ENCODE data around the gene TAF1B.

The TAF1B gene

DNA sequence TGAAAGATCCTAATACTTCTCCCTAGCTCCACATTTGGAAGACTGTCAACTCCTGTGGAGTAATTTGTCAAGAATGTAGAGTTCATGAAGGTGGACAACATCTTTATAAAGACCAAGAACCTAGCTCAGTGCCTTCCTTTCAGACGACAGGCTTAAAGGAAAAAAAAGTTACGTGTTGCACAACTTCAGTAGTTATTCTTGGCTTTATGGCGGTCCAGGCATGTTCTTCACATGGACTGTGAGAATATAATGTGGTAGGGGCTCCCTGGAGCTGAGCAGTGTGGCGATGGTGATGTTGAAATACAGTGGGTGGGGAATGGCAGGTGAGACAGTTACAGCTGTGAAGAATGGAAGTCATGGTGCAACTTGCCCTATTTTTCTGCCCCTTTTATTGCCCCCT is 3.9 kb downstream of the TAF1B start:
- TF ChIP-seq NFIC (IDR thresholded peaks at IDR 0.05) (no peak), TCF12 (IDR thresholded peaks at IDR 0.05; ENCODE audit: low read depth) (no peak), FOXM1 (IDR thresholded peaks at IDR 0.05; ENCODE audit: borderline replicate concordance, low read depth) (no peak), RAD21 (IDR thresholded peaks at IDR 0.05; ENCODE audit: low read depth) (no peak), YY1 (IDR thresholded peaks at IDR 0.05; ENCODE audit: low read depth) (no peak)

GRCh38 chr2:9852881-9853280 is 9.6 kb downstream of the TAF1B start:
- TF ChIP-seq, protein P1, sequence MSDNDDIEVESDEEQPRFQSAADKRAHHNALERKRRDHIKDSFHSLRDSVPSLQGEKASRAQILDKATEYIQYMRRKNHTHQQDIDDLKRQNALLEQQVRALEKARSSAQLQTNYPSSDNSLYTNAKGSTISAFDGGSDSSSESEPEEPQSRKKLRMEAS (IDR thresholded peaks at IDR 0.05), result no peak
- TF ChIP-seq TAF1 (IDR thresholded peaks at IDR 0.05; ENCODE audit: low read depth) (no peak), YY1 (IDR thresholded peaks at IDR 0.05; ENCODE audit: low read depth) (no peak), CEBPB (IDR thresholded peaks at IDR 0.05) (no peak), EP300 (IDR thresholded peaks at IDR 0.05; ENCODE audit: borderline replicate concordance) (no peak), FOXM1 (IDR thresholded peaks at IDR 0.05; ENCODE audit: borderline replicate concordance, low read depth) (no peak), CREB1 (IDR thresholded peaks at IDR 0.05; ENCODE audit: low read depth) (no peak), TEAD4 (IDR thresholded peaks at IDR 0.05) (no peak), TCF12 (IDR thresholded peaks at IDR 0.05; ENCODE audit: low read depth) (no peak), REST (IDR thresholded peaks at IDR 0.05; ENCODE audit: low read depth) (no peak), ZBTB7A (IDR thresholded peaks at IDR 0.05; ENCODE audit: low read depth) (no peak)
- TF ChIP-seq, protein P2, sequence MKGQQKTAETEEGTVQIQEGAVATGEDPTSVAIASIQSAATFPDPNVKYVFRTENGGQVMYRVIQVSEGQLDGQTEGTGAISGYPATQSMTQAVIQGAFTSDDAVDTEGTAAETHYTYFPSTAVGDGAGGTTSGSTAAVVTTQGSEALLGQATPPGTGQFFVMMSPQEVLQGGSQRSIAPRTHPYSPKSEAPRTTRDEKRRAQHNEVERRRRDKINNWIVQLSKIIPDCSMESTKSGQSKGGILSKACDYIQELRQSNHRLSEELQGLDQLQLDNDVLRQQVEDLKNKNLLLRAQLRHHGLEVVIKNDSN (IDR thresholded peaks at IDR 0.05), result no peak

GRCh38 chr2:9857814-9858729 is 14.8 kb downstream of the TAF1B start:
- TF ChIP-seq CREB1 (IDR thresholded peaks at IDR 0.05; ENCODE audit: low read depth) (no peak), FOXM1 (IDR thresholded peaks at IDR 0.05; ENCODE audit: borderline replicate concordance, low read depth) (no peak), ZBTB7A (IDR thresholded peaks at IDR 0.05; ENCODE audit: low read depth) (no peak), TEAD4 (IDR thresholded peaks at IDR 0.05) (no peak), EP300 (IDR thresholded peaks at IDR 0.05; ENCODE audit: borderline replicate concordance) (no peak), EGR1 (IDR thresholded peaks at IDR 0.05) (no peak), REST (IDR thresholded peaks at IDR 0.05; ENCODE audit: low read depth) (no peak), TAF1 (IDR thresholded peaks at IDR 0.05; ENCODE audit: low read depth) (no peak), RAD21 (IDR thresholded peaks at IDR 0.05; ENCODE audit: low read depth) (no peak), YY1 (IDR thresholded peaks at IDR 0.05; ENCODE audit: low read depth) (no peak), NFIC (IDR thresholded peaks at IDR 0.05) (no peak), TCF12 (IDR thresholded peaks at IDR 0.05; ENCODE audit: low read depth) (no peak), CEBPB (IDR thresholded peaks at IDR 0.05) (no peak)
- TF ChIP-seq, protein P1 (IDR thresholded peaks at IDR 0.05), result no peak
- TF ChIP-seq, protein P2 (IDR thresholded peaks at IDR 0.05), result no peak

GRCh38 chr2:9858730-9859068 is 15.4 kb downstream of the TAF1B start:
- TF ChIP-seq TEAD4 (IDR thresholded peaks at IDR 0.05), result no peak
- TF ChIP-seq NFIC (IDR thresholded peaks at IDR 0.05), result no peak
- TF ChIP-seq RAD21 (IDR thresholded peaks at IDR 0.05; ENCODE audit: low read depth), result no peak
- TF ChIP-seq, protein P1 (IDR thresholded peaks at IDR 0.05), result no peak
- TF ChIP-seq YY1 (IDR thresholded peaks at IDR 0.05; ENCODE audit: low read depth), result no peak

DNA sequence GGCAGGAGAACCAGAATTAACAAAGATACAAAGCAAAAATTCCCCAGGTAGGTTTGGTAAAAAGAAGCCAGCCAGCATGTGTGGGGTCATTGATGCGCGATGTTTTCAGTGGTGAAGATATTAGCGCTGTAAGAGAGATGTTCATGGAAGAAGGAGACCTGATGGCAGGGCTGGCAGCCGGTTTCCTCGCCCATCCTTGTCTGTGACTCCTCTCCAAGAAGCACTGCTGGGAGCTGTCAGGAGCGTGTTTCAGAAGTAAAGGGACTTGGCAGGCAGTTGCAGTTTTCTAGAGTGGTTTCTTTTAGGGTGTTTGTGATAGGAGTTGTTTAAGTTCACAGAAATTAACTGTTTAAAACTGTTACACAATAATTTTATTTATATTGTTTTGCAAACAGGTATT is 24.6 kb downstream of the TAF1B start:
- TF ChIP-seq, protein P1 (IDR thresholded peaks at IDR 0.05), result no peak
- TF ChIP-seq FOXM1 (IDR thresholded peaks at IDR 0.05; ENCODE audit: borderline replicate concordance, low read depth) (no peak), CREB1 (IDR thresholded peaks at IDR 0.05; ENCODE audit: low read depth) (no peak), TEAD4 (IDR thresholded peaks at IDR 0.05) (no peak), TAF1 (IDR thresholded peaks at IDR 0.05; ENCODE audit: low read depth) (no peak), RAD21 (IDR thresholded peaks at IDR 0.05; ENCODE audit: low read depth) (no peak), REST (IDR thresholded peaks at IDR 0.05; ENCODE audit: low read depth) (no peak), CEBPB (IDR thresholded peaks at IDR 0.05) (no peak), EGR1 (IDR thresholded peaks at IDR 0.05) (no peak), TCF12 (IDR thresholded peaks at IDR 0.05; ENCODE audit: low read depth) (no peak), ZBTB7A (IDR thresholded peaks at IDR 0.05; ENCODE audit: low read depth) (no peak), EP300 (IDR thresholded peaks at IDR 0.05; ENCODE audit: borderline replicate concordance) (no peak), YY1 (IDR thresholded peaks at IDR 0.05; ENCODE audit: low read depth) (no peak), NFIC (IDR thresholded peaks at IDR 0.05) (no peak)
- TF ChIP-seq, protein P2 (IDR thresholded peaks at IDR 0.05), result no peak

Data from Ishikawa (cell line).